Activated T-cell treated with anti-CD3 and anti-CD28 coated beads, Interleukin-2, amount 50 U/mL, for 24 hours (primary cell): ENCODE results near the gene MCAT.
A peak's percentile ranks its signal among the peaks of the same experiment; 100 is the strongest.
"Not testable (repeated sequence)": the region's sequence is repeated elsewhere in the genome, so short reads cannot be mapped to it uniquely, and the experiment has no call there.

Source experiments
- DNase-seq: peaks from one replicate; pipeline ENCODE4 v3.0.0-alpha.2; 2020
- H3K27ac Mint-ChIP-seq: 2 replicates; pipeline ENCODE4 v1.8.0; 2020; ENCODE audit warnings: mild to moderate bottlenecking, mixed read lengths
- H3K27me3 Mint-ChIP-seq: 2 replicates; pipeline ENCODE4 v1.8.0; 2020; ENCODE audit warnings: mixed read lengths
- H3K36me3 Mint-ChIP-seq: 2 replicates; pipeline ENCODE4 v1.8.0; 2020; ENCODE audit warnings: low read depth, mixed read lengths
- H3K4me1 Mint-ChIP-seq: 2 replicates; pipeline ENCODE4 v1.8.0; 2020; ENCODE audit warnings: low read depth, mixed read lengths
- H3K4me3 Mint-ChIP-seq: 2 replicates; pipeline ENCODE4 v1.8.0; 2020; ENCODE audit warnings: mild to moderate bottlenecking, moderate library complexity, mixed read lengths
- H3K9me3 Mint-ChIP-seq: 2 replicates; pipeline ENCODE4 v1.8.0; 2020; ENCODE audit warnings: mixed read lengths

Gene MCAT

DNA sequence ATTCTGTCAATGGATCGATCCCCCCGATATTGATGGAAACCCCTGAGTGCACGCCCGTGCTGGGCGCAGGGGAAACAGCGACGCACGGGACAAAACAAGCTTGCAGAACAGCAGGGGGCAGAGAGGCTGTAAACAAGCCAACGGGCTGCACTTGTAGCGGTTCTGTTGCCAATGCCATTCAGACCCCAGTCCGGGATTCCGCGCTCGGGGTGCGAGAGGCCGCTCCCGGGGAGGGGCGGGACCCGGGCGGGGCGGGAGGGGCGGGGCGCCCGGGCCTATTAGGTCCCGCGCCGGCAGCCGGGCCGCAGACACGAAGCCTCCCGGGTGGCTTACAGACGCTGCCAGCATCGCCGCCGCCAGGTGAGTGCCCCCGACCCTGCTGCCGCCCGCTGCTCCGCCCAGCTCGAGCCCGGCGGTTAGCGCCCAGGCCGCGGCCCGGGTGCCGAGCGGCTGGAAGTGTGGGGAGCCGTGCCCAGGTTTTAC lies 32.7 kb downstream of the MCAT start, which contains the start of gene BIK:
BIK (plus strand) TSS at position 307 of the 483 bp plus-strand sequence. CDS start 13,273 bp downstream, outside the sequence.
- Mint-ChIP-seq H3K27me3 (peaks cover 8% of the 10 kb centered on the region), H3K4me3 (peak within 1 kb of the TSS; percentile 70), H3K4me1 (peaks cover 7% of the 10 kb centered on the region), H3K36me3 (no peaks in the 10 kb centered on the region), H3K27ac (peak within 1 kb of the TSS; percentile 71), H3K9me3 (no peaks in the 10 kb centered on the region)
- DNase-seq: peak; percentile 71

DNA sequence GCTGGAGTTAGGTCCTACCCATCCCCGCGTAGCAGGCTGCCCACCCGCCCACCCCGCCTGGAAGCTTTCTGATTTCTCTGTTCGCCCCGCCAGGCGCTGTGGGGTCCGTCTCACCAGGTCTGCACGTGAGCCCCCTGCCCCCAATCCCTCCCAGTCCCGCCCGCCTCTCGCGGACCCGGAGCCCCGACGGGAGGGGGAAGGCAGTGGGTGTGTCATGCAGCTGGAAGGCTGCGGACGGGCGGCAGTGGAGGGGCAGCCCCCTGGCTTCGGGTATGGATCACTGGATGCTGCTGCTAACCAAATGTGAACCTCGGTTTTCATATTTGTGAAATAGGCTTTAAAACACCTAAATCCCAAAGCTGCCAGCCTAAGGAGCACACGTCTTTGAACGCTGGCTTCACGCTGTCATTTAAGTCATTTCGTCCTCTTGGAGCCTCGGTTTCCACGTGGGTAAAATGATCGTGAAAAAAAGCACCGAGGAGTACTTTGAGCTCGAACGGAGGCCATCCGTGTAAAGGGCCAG lies 33.2 kb downstream of the MCAT start:
- peaks cover 8% of the 10 kb centered on the region for H3K27me3 Mint-ChIP-seq

DNA sequence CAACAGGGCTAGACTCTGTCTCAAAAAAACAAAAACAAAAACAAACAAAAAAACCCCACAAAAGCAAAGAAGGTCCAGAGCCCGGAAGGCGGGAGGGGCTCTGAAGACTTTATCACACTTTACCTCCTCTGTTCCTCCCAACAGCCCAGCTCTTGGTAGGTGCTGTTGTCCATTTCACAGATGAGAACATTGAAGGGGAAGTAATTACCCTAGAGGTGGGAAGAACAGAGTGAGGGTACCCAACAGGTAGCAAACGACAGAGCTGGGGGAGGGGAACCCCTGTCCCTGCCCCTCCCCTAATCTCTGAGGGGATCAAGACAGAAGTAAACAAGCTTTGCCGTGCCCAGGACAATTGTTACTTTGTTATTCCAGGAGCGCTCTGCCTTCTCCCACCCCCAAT lies 33.7 kb downstream of the MCAT start:
- peaks cover 7% of the 10 kb centered on the region for H3K4me1 Mint-ChIP-seq
- peaks cover 8% of the 10 kb centered on the region for H3K27me3 Mint-ChIP-seq
- no peak overlapping the region for H3K27ac Mint-ChIP-seq
- H3K9me3 Mint-ChIP-seq: no peaks in the 10 kb centered on the region
- no peaks in the 10 kb centered on the region for H3K36me3 Mint-ChIP-seq
- peak overlapping the region; percentile 10 for H3K4me3 Mint-ChIP-seq
- no peak for DNase-seq

More for the DNA sequence above, 33.2 kb downstream of the MCAT start:
- no peaks in the 10 kb centered on the region for H3K9me3 Mint-ChIP-seq
- no peaks in the 10 kb centered on the region for H3K36me3 Mint-ChIP-seq
- H3K27ac Mint-ChIP-seq: peak overlapping the region; percentile 71
- peaks cover 7% of the 10 kb centered on the region for H3K4me1 Mint-ChIP-seq
- no peak for DNase-seq
- H3K4me3 Mint-ChIP-seq: peak overlapping the region; percentile 70

DNA sequence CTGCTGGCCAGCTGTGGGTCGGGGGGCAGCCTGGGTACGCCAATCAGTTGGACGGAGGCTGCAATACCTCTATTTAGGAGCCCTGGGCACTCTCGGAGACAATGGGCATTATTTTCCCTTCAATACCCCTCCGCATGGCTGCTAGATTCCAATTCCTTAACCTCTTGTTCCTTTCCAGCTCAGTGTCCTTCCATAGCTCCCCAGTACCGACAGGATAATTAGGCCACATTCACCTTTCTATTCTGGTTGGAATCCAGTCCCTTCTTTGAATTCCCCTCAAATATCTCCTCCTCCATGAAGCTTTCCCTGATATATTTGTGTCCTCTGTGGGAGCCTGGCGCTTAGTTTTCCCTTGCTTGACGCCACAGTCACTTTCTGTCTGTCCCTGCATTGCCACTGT lies 36.9 kb downstream of the MCAT start:
- H3K36me3 Mint-ChIP-seq: no peaks in the 10 kb centered on the region
- peaks cover 4% of the 10 kb centered on the region for H3K27me3 Mint-ChIP-seq
- H3K4me1 Mint-ChIP-seq: peaks cover 11% of the 10 kb centered on the region
- no peaks in the 10 kb centered on the region for H3K9me3 Mint-ChIP-seq
- DNase-seq: no peak
- no peak overlapping the region for H3K27ac Mint-ChIP-seq
- H3K4me3 Mint-ChIP-seq: no peak overlapping the region

DNA sequence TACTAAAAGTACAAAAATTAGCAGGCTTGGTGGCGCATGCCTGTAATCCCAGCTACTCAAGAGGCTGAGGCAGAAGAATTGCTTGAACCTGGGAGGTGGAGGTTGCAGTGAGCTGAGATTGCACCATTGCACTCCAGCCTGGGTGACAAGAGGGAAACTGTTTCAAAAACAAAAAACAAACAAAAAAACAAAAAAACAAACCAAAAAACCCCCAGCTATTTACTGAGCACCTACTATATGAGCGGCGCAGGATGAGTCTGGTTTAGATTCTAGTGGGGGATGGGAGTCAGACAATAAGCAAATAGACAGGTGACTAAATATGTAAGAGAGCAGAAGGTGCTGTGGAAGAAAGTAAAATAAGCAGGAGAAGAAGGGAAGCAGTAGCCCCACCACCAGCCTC lies 38.2 kb downstream of the MCAT start:
- H3K4me1 Mint-ChIP-seq: peaks cover 14% of the 10 kb centered on the region
- H3K9me3 Mint-ChIP-seq, H3K36me3 Mint-ChIP-seq, H3K27me3 Mint-ChIP-seq, H3K27ac Mint-ChIP-seq, DNase-seq, H3K4me3 Mint-ChIP-seq: not testable (repeated sequence)

DNA sequence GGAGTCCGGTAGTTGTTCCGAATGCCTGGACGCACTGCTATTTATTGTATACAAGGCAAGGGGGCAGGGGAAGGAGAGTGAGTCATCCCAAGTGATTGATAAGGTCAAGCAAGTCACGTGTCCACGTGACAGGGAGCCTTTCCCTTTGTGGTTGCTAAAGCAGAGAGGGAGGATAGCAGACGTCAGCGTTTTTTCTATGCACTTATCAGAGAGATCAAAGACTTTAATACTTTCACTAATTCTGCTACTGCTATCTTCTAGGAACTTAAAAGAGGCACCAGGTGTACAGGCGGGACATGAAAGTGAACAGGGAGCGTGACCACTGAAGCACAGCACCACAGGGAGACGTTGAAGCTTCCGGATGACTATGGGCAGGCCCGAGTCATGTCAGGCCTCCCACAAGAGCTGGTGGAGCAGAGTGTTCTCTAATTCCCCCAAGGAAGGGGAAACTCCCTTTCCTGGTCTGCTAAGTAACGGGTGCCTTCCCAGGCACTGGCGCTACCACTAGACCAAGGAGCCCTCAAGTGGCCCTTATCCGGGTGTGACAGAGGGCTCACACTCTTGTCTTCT lies 39.1 kb downstream of the MCAT start:
- H3K4me1 Mint-ChIP-seq: peaks cover 14% of the 10 kb centered on the region
- peak overlapping the region; percentile 14 for H3K27ac Mint-ChIP-seq
- H3K9me3 Mint-ChIP-seq, H3K36me3 Mint-ChIP-seq, H3K4me3 Mint-ChIP-seq, H3K27me3 Mint-ChIP-seq, DNase-seq: not testable (repeated sequence)

DNA sequence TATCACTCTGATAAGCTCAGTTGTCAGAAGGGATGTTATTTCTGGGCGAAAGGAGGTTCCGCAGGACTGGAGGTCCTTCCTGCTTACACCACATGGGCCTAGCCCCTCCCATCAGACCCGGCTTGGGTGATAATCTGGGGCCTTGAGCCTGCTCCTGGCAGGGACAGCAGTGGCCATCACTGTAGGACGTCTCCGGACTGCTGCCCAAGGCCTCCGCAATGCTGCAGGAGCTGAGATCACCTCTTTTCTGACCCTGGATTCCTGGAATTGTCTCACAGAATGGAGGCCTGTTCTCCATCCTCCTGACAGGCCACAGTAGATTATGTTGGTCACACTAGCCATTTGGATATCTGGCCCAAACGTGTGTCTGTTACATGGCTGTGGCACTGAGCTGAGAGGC lies 41.9 kb downstream of the MCAT start:
- Mint-ChIP-seq H3K9me3 (peaks cover 2% of the 10 kb centered on the region), H3K36me3 (no peaks in the 10 kb centered on the region), H3K27ac (no peak overlapping the region), H3K27me3 (no peaks in the 10 kb centered on the region), H3K4me1 (peaks cover 14% of the 10 kb centered on the region), H3K4me3 (no peak overlapping the region)
- DNase-seq: no peak

DNA sequence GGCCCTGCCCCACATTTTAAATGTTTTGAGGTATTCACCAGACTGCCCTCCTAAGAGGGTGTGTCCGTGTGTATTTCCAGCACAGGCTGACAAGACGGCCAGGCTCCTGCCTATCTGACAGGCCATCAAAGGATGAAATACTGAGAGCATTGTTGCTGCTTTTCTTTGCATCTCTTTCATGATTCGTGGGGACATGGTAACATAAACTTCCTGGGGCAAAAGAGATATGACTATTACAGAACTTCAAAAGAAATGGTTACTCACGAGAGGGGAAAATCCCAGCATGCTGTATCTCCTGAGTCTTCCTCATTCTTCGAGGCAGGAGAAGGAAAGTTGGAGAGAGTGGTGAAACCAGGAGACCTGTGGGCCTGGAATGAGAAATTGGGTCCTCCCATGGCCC lies 43.0 kb downstream of the MCAT start:
- no peak for DNase-seq
- Mint-ChIP-seq H3K4me1 (peaks cover 14% of the 10 kb centered on the region), H3K27ac (peak overlapping the region; percentile 38), H3K36me3 (no peaks in the 10 kb centered on the region), H3K27me3 (no peaks in the 10 kb centered on the region), H3K9me3 (peaks cover 7% of the 10 kb centered on the region), H3K4me3 (no peak overlapping the region)

DNA sequence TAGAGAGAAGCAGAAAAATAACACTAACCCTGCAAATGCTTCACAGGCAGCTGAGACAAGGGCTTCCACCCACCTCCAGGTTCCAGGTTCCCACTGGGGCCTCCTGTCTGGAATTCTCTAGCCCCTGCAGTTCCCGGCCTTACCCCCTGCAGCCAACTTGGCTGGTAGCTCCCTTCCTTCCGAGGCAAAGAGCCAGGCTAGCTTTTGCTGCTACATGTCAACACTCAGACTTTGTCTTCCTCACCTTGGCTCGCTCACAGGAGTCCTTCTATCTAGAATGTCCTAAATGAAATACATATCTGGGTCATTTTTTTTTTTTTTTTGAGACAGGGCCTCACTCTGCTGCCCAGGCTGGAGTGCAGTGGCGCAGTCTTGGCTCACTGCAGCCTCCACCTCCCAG lies 44.1 kb downstream of the MCAT start:
- H3K27ac Mint-ChIP-seq: no peak overlapping the region
- no peak overlapping the region for H3K4me3 Mint-ChIP-seq
- peaks cover 7% of the 10 kb centered on the region for H3K9me3 Mint-ChIP-seq
- peaks cover 11% of the 10 kb centered on the region for H3K4me1 Mint-ChIP-seq
- no peak for DNase-seq
- H3K27me3 Mint-ChIP-seq: no peaks in the 10 kb centered on the region
- no peaks in the 10 kb centered on the region for H3K36me3 Mint-ChIP-seq

DNA sequence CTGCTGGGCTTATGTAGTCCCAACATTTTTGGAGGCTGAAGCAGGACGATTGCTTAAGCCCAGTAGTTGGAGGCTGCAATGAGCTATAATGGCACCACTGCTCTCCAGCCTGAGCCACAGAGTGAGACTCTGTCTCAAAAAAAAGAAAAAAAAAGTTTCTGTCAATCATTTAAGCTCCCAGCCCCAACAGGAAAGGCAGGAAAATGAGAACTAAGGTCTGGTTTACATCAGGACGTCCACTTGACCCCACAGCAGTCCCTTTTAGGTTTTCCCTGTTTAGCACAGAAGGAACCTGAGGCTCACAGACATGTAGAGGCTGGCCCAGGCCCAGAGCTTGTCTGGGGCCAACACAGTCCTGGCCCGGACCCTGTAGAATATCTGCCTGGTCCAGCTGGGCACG lies 44.8 kb downstream of the MCAT start:
- Mint-ChIP-seq H3K9me3 (peaks cover 7% of the 10 kb centered on the region), H3K36me3 (no peaks in the 10 kb centered on the region), H3K4me3 (no peak overlapping the region), H3K27me3 (no peaks in the 10 kb centered on the region), H3K4me1 (peaks cover 6% of the 10 kb centered on the region), H3K27ac (no peak overlapping the region)
- DNase-seq: no peak

DNA sequence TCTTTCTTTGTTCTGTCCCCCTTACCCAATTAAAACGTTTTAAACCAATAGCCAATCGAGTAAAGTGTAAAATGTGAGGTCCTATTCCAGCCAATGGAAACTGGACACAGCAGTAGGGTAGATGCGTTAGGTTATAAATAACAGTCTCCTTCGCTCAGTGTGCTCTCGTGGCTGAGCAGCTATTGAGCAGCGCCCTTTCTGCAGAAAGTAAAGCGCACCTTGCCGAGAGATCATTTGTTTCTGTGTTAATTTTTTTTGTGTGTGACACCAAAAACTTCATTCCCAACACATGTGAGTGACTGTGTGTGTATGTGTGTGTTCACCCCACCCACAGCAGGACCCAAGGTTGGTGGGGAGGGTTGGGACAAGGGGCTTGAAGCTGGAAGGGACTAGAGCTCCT lies 46.8 kb downstream of the MCAT start:
- H3K27me3 Mint-ChIP-seq: no peaks in the 10 kb centered on the region
- H3K4me1 Mint-ChIP-seq: peaks cover 6% of the 10 kb centered on the region
- H3K9me3 Mint-ChIP-seq: peaks cover 7% of the 10 kb centered on the region
- H3K27ac Mint-ChIP-seq: no peak overlapping the region
- H3K36me3 Mint-ChIP-seq: no peaks in the 10 kb centered on the region
- H3K4me3 Mint-ChIP-seq: no peak overlapping the region
- no peak for DNase-seq

DNA sequence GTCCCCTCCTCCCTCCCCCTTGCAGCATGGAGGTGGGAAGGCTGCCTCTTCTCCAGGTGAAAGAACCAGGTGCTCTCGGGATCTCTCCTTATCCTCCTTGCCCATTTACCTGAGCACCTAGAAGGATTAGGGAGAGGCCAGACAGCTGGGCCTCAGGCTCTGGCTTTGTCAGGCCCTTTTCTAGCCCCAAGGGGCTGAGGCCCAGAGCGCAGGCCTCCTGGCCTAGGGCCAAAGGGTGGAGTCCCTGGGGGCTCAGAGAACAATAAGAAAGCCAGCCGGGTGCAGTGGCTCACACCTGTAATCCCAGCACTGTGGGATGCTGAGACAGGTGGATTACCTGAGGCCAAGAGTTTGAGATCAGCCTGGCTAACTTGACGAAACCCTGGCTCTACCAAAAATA lies 48.6 kb downstream of the MCAT start:
- Mint-ChIP-seq H3K27ac (no peak overlapping the region), H3K36me3 (no peaks in the 10 kb centered on the region), H3K27me3 (no peaks in the 10 kb centered on the region), H3K4me3 (no peak overlapping the region), H3K9me3 (peaks cover 7% of the 10 kb centered on the region), H3K4me1 (peaks cover 5% of the 10 kb centered on the region)
- no peak for DNase-seq

DNA sequence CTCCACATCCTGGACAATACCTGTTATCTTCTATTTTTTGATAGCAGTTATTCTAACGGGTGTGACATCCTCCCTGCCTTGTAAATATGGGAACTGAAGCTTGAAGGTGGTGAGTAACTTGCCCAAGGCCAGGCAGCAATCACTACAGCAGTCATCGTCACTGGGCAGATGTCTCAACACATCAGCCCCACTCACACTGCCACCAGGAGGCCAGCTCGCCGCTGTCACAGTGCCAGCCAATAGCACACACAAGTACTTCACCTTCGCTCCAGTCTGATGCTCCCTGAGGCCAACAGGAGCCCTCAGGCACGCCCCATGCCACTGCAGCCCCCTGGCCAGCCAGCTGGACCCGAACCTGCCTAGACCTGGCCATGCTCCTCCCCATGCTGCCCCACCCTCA lies 49.1 kb downstream of the MCAT start:
- Mint-ChIP-seq H3K27ac (no peak overlapping the region), H3K36me3 (no peaks in the 10 kb centered on the region), H3K4me1 (peaks cover 8% of the 10 kb centered on the region), H3K4me3 (no peak overlapping the region), H3K9me3 (peaks cover 7% of the 10 kb centered on the region), H3K27me3 (no peaks in the 10 kb centered on the region)
- DNase-seq: no peak

DNA sequence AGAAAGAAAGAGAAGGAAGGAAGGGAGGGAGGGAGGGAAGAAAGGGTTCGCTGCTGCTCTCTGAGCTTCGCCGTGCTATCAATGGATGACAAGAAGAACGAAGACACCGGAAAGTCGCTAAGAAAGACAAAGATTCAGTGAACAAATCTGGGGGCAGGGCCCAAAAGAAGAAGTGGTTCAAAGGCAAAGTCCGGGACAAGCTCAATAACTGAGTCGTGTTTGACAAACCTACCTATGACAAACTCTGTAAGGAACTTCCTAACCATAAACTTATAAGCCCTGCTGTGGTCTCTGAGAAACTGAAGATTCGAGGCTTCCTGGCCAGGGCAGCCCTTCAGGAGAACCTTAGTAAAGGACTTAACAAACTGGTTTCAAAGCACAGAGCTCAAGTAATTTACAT lies 51.1 kb downstream of the MCAT start:
- Mint-ChIP-seq H3K4me1 (peaks cover 14% of the 10 kb centered on the region), H3K27me3 (no peaks in the 10 kb centered on the region), H3K27ac (no peak overlapping the region), H3K9me3 (peaks cover 7% of the 10 kb centered on the region), H3K4me3 (no peak overlapping the region), H3K36me3 (peaks cover 3% of the 10 kb centered on the region)
- DNase-seq: no peak

DNA sequence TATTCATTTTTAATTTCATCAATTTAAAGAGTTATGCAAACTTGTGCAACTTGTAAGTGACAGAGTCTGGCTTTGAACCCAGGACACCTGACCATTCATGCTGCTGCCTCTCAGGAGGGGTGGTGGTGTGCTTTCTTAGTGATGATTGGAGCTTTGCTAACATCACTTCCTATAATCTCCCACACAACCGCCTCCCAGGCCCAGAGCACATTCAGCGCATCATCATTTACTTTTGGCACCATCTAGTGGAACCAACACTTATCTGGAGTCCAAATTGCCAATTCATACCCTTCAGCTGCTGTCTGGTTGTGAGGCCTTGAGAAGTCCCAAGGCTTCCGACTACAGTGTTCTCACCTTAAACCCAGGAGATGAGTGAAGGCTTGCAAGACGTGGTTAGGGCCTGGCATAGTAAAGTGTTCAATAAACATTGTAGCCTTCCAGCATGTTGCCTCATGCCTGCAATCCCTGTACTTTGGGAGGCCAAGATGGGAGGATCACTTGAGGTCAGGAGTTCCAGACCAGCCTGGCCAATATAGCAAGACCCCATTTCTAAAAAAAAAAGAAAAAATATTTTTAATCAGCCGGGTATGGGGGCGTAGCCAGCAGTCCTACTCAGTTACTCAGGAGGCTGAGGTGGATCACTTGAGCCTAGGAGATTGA lies 52.9 kb downstream of the MCAT start:
- peaks cover 27% of the 10 kb centered on the region for H3K4me1 Mint-ChIP-seq
- H3K27ac Mint-ChIP-seq: peak overlapping the region; percentile 61
- H3K9me3 Mint-ChIP-seq: no peaks in the 10 kb centered on the region
- DNase-seq: peak; percentile 51
- peak overlapping the region; percentile 87 for H3K4me3 Mint-ChIP-seq
- no peaks in the 10 kb centered on the region for H3K27me3 Mint-ChIP-seq
- H3K36me3 Mint-ChIP-seq: peaks cover 4% of the 10 kb centered on the region
